Mesenchymal stem cell (in vitro differentiated cells and primary cell): ENCODE data around the gene BRD7.

Experiments used
- DNase-seq: peaks from one replicate; pipeline ENCODE4 v3.0.0-alpha.2; 2013
- H2AFZ ChIP-seq: one replicate; pipeline ENCODE4 v1.6.1; 2013; ENCODE audit warnings: low read depth, mild to moderate bottlenecking, control low read depth, inconsistent platforms, low read length, moderate library complexity
- H2AK5ac ChIP-seq: 2 replicates; pipeline ENCODE4 v1.6.1; 2013; ENCODE audit warnings: low read length, moderate library complexity, mild to moderate bottlenecking, inconsistent platforms; ENCODE audit not compliant: severe bottlenecking
- H2BK120ac ChIP-seq: one replicate; pipeline ENCODE4 v1.6.1; 2013; ENCODE audit warnings: low read depth, mild to moderate bottlenecking, inconsistent platforms, low read length, moderate library complexity
- H2BK12ac ChIP-seq, 2 experiments: one replicate each; pipeline ENCODE4 v1.6.1; 2013; ENCODE audit warnings: inconsistent platforms in 2 of 2, low read length in 2 of 2, mild to moderate bottlenecking in 2 of 2, moderate library complexity in 2 of 2, control low read depth in 1 of 2
- H2BK15ac ChIP-seq: one replicate; pipeline ENCODE4 v1.6.1; 2013; ENCODE audit warnings: mild to moderate bottlenecking, low read depth, inconsistent platforms; ENCODE audit not compliant: poor library complexity, severe bottlenecking
- H2BK5ac ChIP-seq: 2 replicates; pipeline ENCODE4 v1.6.1; 2013; ENCODE audit warnings: low read depth, mild to moderate bottlenecking, low read length, control low read depth, inconsistent platforms; ENCODE audit not compliant: poor library complexity, severe bottlenecking
- H3K14ac ChIP-seq, 2 experiments: one replicate each; pipeline ENCODE4 v1.6.1; 2013; ENCODE audit warnings: inconsistent platforms in 2 of 2, low read length in 2 of 2, control low read depth in 1 of 2, mild to moderate bottlenecking in 1 of 2, moderate library complexity in 1 of 2
- H3K18ac ChIP-seq, 2 experiments: one replicate each; pipeline ENCODE4 v1.6.1; 2013; ENCODE audit warnings: inconsistent platforms in 2 of 2, low read length in 2 of 2, control low read depth in 1 of 2, low read depth in 1 of 2, mild to moderate bottlenecking in 1 of 2
- H3K23ac ChIP-seq, 2 experiments: one replicate each; pipeline ENCODE4 v1.6.1; 2013; ENCODE audit warnings: inconsistent platforms in 2 of 2, low read length in 2 of 2, mild to moderate bottlenecking in 2 of 2, moderate library complexity in 2 of 2, control low read depth in 1 of 2
- H3K27ac ChIP-seq: 2 replicates; pipeline ENCODE4 v1.5.1; 2013; ENCODE audit warnings: mild to moderate bottlenecking, moderate library complexity, low read length, control low read depth, inconsistent platforms; ENCODE audit not compliant: poor library complexity, severe bottlenecking
- H3K27me3 ChIP-seq, 2 experiments: 2 replicates each; pipeline versions ENCODE4 v1.6.1 to v1.7.0; 2013; ENCODE audit warnings: low read length in 2 of 2, mild to moderate bottlenecking in 2 of 2, moderate library complexity in 2 of 2, control low read depth in 1 of 2, inconsistent platforms in 1 of 2; ENCODE audit not compliant: control insufficient read depth in 1 of 2, insufficient read depth in 1 of 2
- H3K36me3 ChIP-seq, 2 experiments: 2 replicates each; pipeline versions ENCODE4 v1.6.1 to v1.7.0; 2013; ENCODE audit warnings: low read length in 2 of 2, control low read depth in 1 of 2, inconsistent platforms in 1 of 2, low read depth in 1 of 2, mild to moderate bottlenecking in 1 of 2; ENCODE audit not compliant: insufficient read depth in 2 of 2, control insufficient read depth in 1 of 2
- H3K4ac ChIP-seq, 2 experiments: one replicate each; pipeline ENCODE4 v1.6.1; 2013; ENCODE audit warnings: inconsistent platforms in 2 of 2, low read length in 2 of 2, mild to moderate bottlenecking in 2 of 2, moderate library complexity in 2 of 2, control low read depth in 1 of 2, low read depth in 1 of 2
- H3K4me1 ChIP-seq: 2 replicates; pipeline ENCODE4 v1.6.1; 2013; ENCODE audit warnings: low read depth, low read length, control low read depth; ENCODE audit not compliant: control insufficient read depth, insufficient read depth
- H3K4me2 ChIP-seq: 2 replicates; pipeline ENCODE4 v1.6.1; 2013; ENCODE audit warnings: low read length, mild to moderate bottlenecking, inconsistent platforms; ENCODE audit not compliant: poor library complexity, severe bottlenecking
- H3K4me3 ChIP-seq, 2 experiments: 2 replicates each; pipeline versions ENCODE4 v1.5.1 to v1.7.0; 2013; ENCODE audit warnings: low read length in 2 of 2, mild to moderate bottlenecking in 2 of 2, control low read depth in 1 of 2, low read depth in 1 of 2; ENCODE audit not compliant: insufficient read depth in 1 of 2
- H3K79me1 ChIP-seq: replicated peaks from 2 replicates; pipeline ENCODE4 v1.6.1; 2013; ENCODE audit warnings: mild to moderate bottlenecking, control low read depth, low read length, inconsistent platforms; ENCODE audit not compliant: poor library complexity, severe bottlenecking
- H3K9ac ChIP-seq: 2 replicates; pipeline ENCODE4 v1.7.0; 2013; ENCODE audit warnings: mild to moderate bottlenecking, low read length, moderate library complexity
- H3K9me3 ChIP-seq: 2 replicates; pipeline ENCODE4 v1.7.0; 2013; ENCODE audit warnings: mild to moderate bottlenecking, low read length; ENCODE audit not compliant: control insufficient read depth
- H4K8ac ChIP-seq: one replicate; pipeline ENCODE4 v1.6.1; 2013; ENCODE audit warnings: inconsistent platforms, mild to moderate bottlenecking, low read length, moderate library complexity
- H4K91ac ChIP-seq: one replicate; pipeline ENCODE4 v1.6.1; 2013; ENCODE audit warnings: mild to moderate bottlenecking, low read length, inconsistent platforms
- WGBS: methylation state at CpG from one replicate; pipeline ENCODE4 v1.1.7; 2013; ENCODE audit warnings: mixed read lengths; 5-methylcytosine and 5-hydroxymethylcytosine counted together

BRD7 gene

GRCh38 chr16:50284131-50284911 lies 84.5 kb downstream of the BRD7 start:
- WGBS: 82% methylated on average over 13 of the region's 14 CpGs
- no peak overlapping the region for H3K4ac ChIP-seq
- H2BK5ac ChIP-seq: no peak overlapping the region
- H3K27ac ChIP-seq: no peak overlapping the region
- no peak overlapping the region for H2BK15ac ChIP-seq
- H3K4me1 ChIP-seq: peaks cover 9% of the 10 kb centered on the region
- H3K9ac ChIP-seq: no peak overlapping the region
- H3K18ac ChIP-seq: no peak overlapping the region
- H3K9me3 ChIP-seq: no peaks in the 10 kb centered on the region
- DNase-seq: no peak
- H2AFZ ChIP-seq: no peak overlapping the region
- no peak overlapping the region for H2BK120ac ChIP-seq
- H3K4me3 ChIP-seq: no peak overlapping the region
- H3K23ac ChIP-seq: no peak overlapping the region
- no peak overlapping the region for H2BK12ac ChIP-seq
- H3K36me3 ChIP-seq: peaks cover 6 to 9% of the 10 kb centered on the region in 2 experiments
- H3K27me3 ChIP-seq: no peaks in the 10 kb centered on the region
- H3K14ac ChIP-seq: no peak overlapping the region
- no peak overlapping the region for H4K91ac ChIP-seq
- H3K79me1 ChIP-seq: peaks cover 29% of the 10 kb centered on the region
- no peak overlapping the region for H2AK5ac ChIP-seq
- H3K4me2 ChIP-seq: no peak overlapping the region
- no peak overlapping the region for H4K8ac ChIP-seq

GRCh38 chr16:50282955-50283631 lies 85.7 kb downstream of the BRD7 start:
- no peak overlapping the region for H2BK120ac ChIP-seq
- H3K18ac ChIP-seq: no peak overlapping the region
- H3K14ac ChIP-seq: no peak overlapping the region
- no peak for DNase-seq
- H3K23ac ChIP-seq: no peak overlapping the region
- no peak overlapping the region for H3K27ac ChIP-seq
- H4K8ac ChIP-seq: no peak overlapping the region
- no peak overlapping the region for H3K4ac ChIP-seq
- no peak overlapping the region for H2AK5ac ChIP-seq
- 95% methylated on average over 8 of the region's 9 CpGs for WGBS
- H2BK12ac ChIP-seq: no peak overlapping the region
- H2AFZ ChIP-seq: no peak overlapping the region
- H3K79me1 ChIP-seq: peaks cover 29% of the 10 kb centered on the region
- peaks cover 6 to 7% of the 10 kb centered on the region in 2 experiments for H3K36me3 ChIP-seq
- no peaks in the 10 kb centered on the region for H3K9me3 ChIP-seq
- H4K91ac ChIP-seq: no peak overlapping the region
- H2BK15ac ChIP-seq: no peak overlapping the region
- H3K9ac ChIP-seq: no peak overlapping the region
- H3K27me3 ChIP-seq: no peaks in the 10 kb centered on the region
- H3K4me1 ChIP-seq: peaks cover 9% of the 10 kb centered on the region
- no peak overlapping the region for H2BK5ac ChIP-seq
- H3K4me2 ChIP-seq: no peak overlapping the region
- H3K4me3 ChIP-seq: no peak overlapping the region

- no peak overlapping the region for H3K18ac ChIP-seq
- DNase-seq: no peak
- no peak overlapping the region for H3K23ac ChIP-seq
- H3K9me3 ChIP-seq: no peaks in the 10 kb centered on the region
- no peak overlapping the region for H3K4ac ChIP-seq
- peak overlapping the region; percentile 41 for H3K9ac ChIP-seq
- no peak overlapping the region for H2BK15ac ChIP-seq
- no peak overlapping the region for H2AFZ ChIP-seq
- no peak overlapping the region for H4K91ac ChIP-seq
- H4K8ac ChIP-seq: no peak overlapping the region
- no peak overlapping the region for H2BK12ac ChIP-seq
- H2AK5ac ChIP-seq: no peak overlapping the region
- H3K4me1 ChIP-seq: peaks cover 9% of the 10 kb centered on the region
- H3K27me3 ChIP-seq: no peaks in the 10 kb centered on the region
- H3K14ac ChIP-seq: no peak overlapping the region
- H3K79me1 ChIP-seq: peaks cover 29% of the 10 kb centered on the region
- no peak overlapping the region for H3K4me3 ChIP-seq
- H3K36me3 ChIP-seq: peaks cover 3 to 5% of the 10 kb centered on the region in 2 experiments
- 94% methylated on average over 6 of the region's 7 CpGs for WGBS
- H2BK5ac ChIP-seq: no peak overlapping the region
- no peak overlapping the region for H3K4me2 ChIP-seq
- H3K27ac ChIP-seq: no peak overlapping the region
- H2BK120ac ChIP-seq: no peak overlapping the region
Measured at GRCh38 chr16:50282010-50282538, 86.7 kb downstream of the BRD7 start.

GRCh38 chr16:50281391-50282009 lies 87.3 kb downstream of the BRD7 start:
- no peaks in the 10 kb centered on the region for H3K27me3 ChIP-seq
- H3K79me1 ChIP-seq: peaks cover 29% of the 10 kb centered on the region
- 89% methylated on average over 21 of the region's 21 CpGs for WGBS
- H3K23ac ChIP-seq: no peak overlapping the region
- no peak overlapping the region for H4K8ac ChIP-seq
- peak overlapping the region in 1 of 2 experiments; percentile 9 for H3K14ac ChIP-seq
- no peak overlapping the region for H2BK12ac ChIP-seq
- no peak overlapping the region for H2AK5ac ChIP-seq
- no peaks in the 10 kb centered on the region for H3K9me3 ChIP-seq
- no peak overlapping the region for H2AFZ ChIP-seq
- no peak overlapping the region for H3K27ac ChIP-seq
- H2BK15ac ChIP-seq: no peak overlapping the region
- H3K4me1 ChIP-seq: peaks cover 9% of the 10 kb centered on the region
- H3K9ac ChIP-seq: peak overlapping the region; percentile 41
- DNase-seq: no peak
- no peak overlapping the region for H4K91ac ChIP-seq
- no peak overlapping the region for H3K4me2 ChIP-seq
- no peak overlapping the region for H3K4ac ChIP-seq
- no peak overlapping the region for H3K18ac ChIP-seq
- no peak overlapping the region for H3K4me3 ChIP-seq
- H2BK5ac ChIP-seq: no peak overlapping the region
- H3K36me3 ChIP-seq: peaks cover 0 to 5% of the 10 kb centered on the region in 2 experiments
- H2BK120ac ChIP-seq: no peak overlapping the region
